Measurements from ENCODE around the gene SPPL2B. TPM values are rescaled to one million over a fixed set of nuclear protein-coding genes. Genes with fewer than 3 reads are reported as not detected.

SPPL2B gene
- total RNA-seq, 1 donor from 2014 or later = 119 TPM

- TF ChIP-seq CTCF (conservative IDR thresholded peaks at IDR 0.05) = no peak
- no peak for DNase-seq (ENCODE audit: low read depth, low spot score)
- Mint-ChIP-seq H3K4me1 (peaks cover 37% of the 10 kb centered on the region), H3K36me3 (ENCODE audit: low read depth) (no peaks in the 10 kb centered on the region), H3K4me3 (no peak overlapping the region), H3K27ac (ENCODE audit: unreplicated experiment) (no peak overlapping the region), H3K9me3 (peaks cover 7% of the 10 kb centered on the region), H3K27me3 (ENCODE audit: low read depth) (no peaks in the 10 kb centered on the region)
These were observed 46.3 kb downstream of the SPPL2B start for GRCh38 chr19:2374808-2375207.

GRCh38 chr19:2375353-2376121 lies 47.1 kb downstream of the SPPL2B start:
- Mint-ChIP-seq H3K4me3 (no peak overlapping the region), H3K36me3 (ENCODE audit: low read depth) (no peaks in the 10 kb centered on the region), H3K9me3 (peaks cover 7% of the 10 kb centered on the region), H3K27me3 (ENCODE audit: low read depth) (no peaks in the 10 kb centered on the region), H3K27ac (ENCODE audit: unreplicated experiment) (no peak overlapping the region), H3K4me1 (peaks cover 39% of the 10 kb centered on the region)
- TF ChIP-seq CTCF (conservative IDR thresholded peaks at IDR 0.05) = no peak
- no peak for DNase-seq (ENCODE audit: low read depth, low spot score)

GRCh38 chr19:2376784-2377519 lies 48.5 kb downstream of the SPPL2B start:
- Mint-ChIP-seq H3K27ac (ENCODE audit: unreplicated experiment) (no peak overlapping the region), H3K4me3 (no peak overlapping the region), H3K4me1 (peaks cover 51% of the 10 kb centered on the region), H3K27me3 (ENCODE audit: low read depth) (peaks cover 3% of the 10 kb centered on the region), H3K9me3 (peaks cover 12% of the 10 kb centered on the region), H3K36me3 (ENCODE audit: low read depth) (peaks cover 5% of the 10 kb centered on the region)
- DNase-seq (ENCODE audit: low read depth, low spot score) = no peak
- TF ChIP-seq CTCF (conservative IDR thresholded peaks at IDR 0.05) = no peak

- Mint-ChIP-seq H3K27me3 (ENCODE audit: low read depth) (peaks cover 3% of the 10 kb centered on the region), H3K4me3 (peak overlapping the region; percentile 70), H3K4me1 (peaks cover 52% of the 10 kb centered on the region), H3K27ac (ENCODE audit: unreplicated experiment) (peak overlapping the region; percentile 99), H3K9me3 (peaks cover 11% of the 10 kb centered on the region), H3K36me3 (ENCODE audit: low read depth) (peaks cover 7% of the 10 kb centered on the region)
- TF ChIP-seq CTCF (conservative IDR thresholded peaks at IDR 0.05) = no peak
- DNase-seq (ENCODE audit: low read depth, low spot score) = no peak
These were observed 52.1 kb downstream of the SPPL2B start for GRCh38 chr19:2380567-2380966.

- Mint-ChIP-seq H3K27me3 (ENCODE audit: low read depth) (peaks cover 3% of the 10 kb centered on the region), H3K36me3 (ENCODE audit: low read depth) (peaks cover 7% of the 10 kb centered on the region)
These were observed 52.8 kb downstream of the SPPL2B start for GRCh38 chr19:2381148-2381820.

More at GRCh38 chr19:2381148-2381820, 52.8 kb downstream of the SPPL2B start:
- TF ChIP-seq CTCF (conservative IDR thresholded peaks at IDR 0.05) = no peak
- H3K9me3 Mint-ChIP-seq = peaks cover 11% of the 10 kb centered on the region
- peak; percentile 91 for DNase-seq (ENCODE audit: low read depth, low spot score)
- peak overlapping the region; percentile 99 for H3K27ac Mint-ChIP-seq (ENCODE audit: unreplicated experiment)
- peaks cover 48% of the 10 kb centered on the region for H3K4me1 Mint-ChIP-seq
- peak overlapping the region; percentile 70 for H3K4me3 Mint-ChIP-seq

Measured in neural crest cell (in vitro differentiated cells).